BE2C (cell line): ENCODE results near the gene REPIN1.

Experiments
- DNase-seq: peaks from one replicate; pipeline ENCODE4 v3.0.0-alpha.2; 2020
- H3K27me3 ChIP-seq: fragments of 250-450 bp; sonication (Bioruptor Pico); 2 replicates; pipeline ENCODE4 v1.5.1; 2020; ENCODE audit warnings: mild to moderate bottlenecking
- H3K36me3 ChIP-seq: fragments of 250-450 bp; sonication (Bioruptor Pico); 2 replicates; pipeline ENCODE4 v1.5.1; 2020; ENCODE audit warnings: mild to moderate bottlenecking
- H3K4me1 ChIP-seq: fragments of 250-450 bp; sonication (Bioruptor Pico); 2 replicates; pipeline ENCODE4 v1.5.1; 2020
- H3K4me3 ChIP-seq: 2 replicates; pipeline ENCODE4 v1.5.1; 2011; ENCODE audit warnings: low read depth, low read length
- H3K9me3 ChIP-seq: fragments of 250-450 bp; sonication (Bioruptor Pico); 2 replicates; pipeline ENCODE4 v1.5.1; 2020
- TF ChIP-seq, protein P1 (sequence below): IDR thresholded peaks from 2 replicates; pipeline ENCODE4 v1.5.1; 2012; ENCODE audit warnings: mild to moderate bottlenecking, low read depth, low read length

The REPIN1 gene

DNA sequence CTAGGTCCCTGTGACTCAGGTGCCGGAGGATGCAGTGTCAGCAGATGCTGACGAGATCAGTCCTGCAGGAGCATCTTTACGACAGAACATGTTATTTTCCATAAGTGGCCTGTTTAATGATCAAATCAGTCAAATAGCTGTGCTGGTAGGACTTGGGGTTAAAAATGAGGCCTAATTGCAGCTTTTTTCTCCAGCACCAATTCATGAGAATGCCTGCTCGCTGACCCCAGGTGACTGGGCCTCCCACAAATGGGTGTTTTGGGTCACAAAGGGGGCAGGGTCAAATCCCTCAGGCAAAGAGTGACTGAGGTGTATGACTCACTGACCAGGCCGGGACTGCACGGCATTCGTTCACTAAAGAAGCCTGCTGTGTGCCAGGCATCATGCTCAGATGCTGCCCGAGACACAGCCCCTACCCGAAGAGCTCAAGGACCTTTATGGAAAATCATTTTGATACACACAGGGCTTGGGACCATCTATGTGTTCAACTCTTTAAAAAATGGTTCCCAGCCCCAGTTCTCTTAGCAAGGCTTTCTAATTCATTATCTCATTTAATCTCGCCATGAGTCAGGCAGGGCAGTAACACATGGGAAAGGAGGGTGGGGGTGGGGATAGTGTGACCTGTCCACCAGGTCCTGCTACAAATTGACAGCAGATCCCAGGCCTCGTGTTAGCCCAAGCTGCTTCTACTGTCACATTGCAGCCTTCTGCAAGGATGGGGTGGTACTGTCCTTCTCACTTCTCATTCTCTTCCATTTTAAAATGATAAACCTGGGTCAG is 31.6 kb downstream of the REPIN1 start:
- no peaks in the 10 kb centered on the region for H3K27me3 ChIP-seq
- H3K9me3 ChIP-seq = no peaks in the 10 kb centered on the region
- peaks cover 27% of the 10 kb centered on the region for H3K4me1 ChIP-seq
- no peak for DNase-seq
- H3K36me3 ChIP-seq = peaks cover 13% of the 10 kb centered on the region
- TF ChIP-seq, protein P1, sequence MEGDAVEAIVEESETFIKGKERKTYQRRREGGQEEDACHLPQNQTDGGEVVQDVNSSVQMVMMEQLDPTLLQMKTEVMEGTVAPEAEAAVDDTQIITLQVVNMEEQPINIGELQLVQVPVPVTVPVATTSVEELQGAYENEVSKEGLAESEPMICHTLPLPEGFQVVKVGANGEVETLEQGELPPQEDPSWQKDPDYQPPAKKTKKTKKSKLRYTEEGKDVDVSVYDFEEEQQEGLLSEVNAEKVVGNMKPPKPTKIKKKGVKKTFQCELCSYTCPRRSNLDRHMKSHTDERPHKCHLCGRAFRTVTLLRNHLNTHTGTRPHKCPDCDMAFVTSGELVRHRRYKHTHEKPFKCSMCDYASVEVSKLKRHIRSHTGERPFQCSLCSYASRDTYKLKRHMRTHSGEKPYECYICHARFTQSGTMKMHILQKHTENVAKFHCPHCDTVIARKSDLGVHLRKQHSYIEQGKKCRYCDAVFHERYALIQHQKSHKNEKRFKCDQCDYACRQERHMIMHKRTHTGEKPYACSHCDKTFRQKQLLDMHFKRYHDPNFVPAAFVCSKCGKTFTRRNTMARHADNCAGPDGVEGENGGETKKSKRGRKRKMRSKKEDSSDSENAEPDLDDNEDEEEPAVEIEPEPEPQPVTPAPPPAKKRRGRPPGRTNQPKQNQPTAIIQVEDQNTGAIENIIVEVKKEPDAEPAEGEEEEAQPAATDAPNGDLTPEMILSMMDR = no peak
- H3K4me3 ChIP-seq = no peak overlapping the region

DNA sequence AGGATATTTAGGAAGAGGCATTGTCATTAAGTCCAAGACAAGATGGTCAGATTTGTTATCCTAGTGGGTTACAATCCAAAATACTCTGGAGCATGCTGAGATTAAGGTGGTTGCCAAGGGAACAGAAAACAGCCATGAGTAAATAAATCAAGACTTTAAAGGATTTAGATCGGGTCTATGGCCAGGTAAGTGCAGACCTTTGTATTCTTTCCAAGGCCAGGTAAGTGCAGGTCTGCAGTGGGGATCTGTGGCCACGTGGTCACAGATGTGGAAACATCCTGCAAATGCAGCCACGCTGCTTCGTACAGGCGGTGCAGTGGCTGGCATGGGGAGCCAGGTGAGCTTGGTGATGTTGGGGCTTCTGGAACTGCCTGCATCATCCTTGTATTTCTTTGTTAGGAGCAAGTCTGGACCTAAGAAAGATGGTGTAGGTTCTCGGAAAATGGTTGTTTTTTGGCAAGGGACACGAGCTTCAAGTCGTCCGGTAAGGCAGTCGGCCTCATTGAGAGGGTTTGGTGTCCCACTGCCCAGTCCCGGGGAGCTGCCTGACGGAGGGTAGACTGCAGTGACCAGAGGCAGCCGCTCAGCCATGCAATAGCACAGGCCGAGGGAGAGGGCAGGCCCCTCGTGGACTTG is 32.3 kb downstream of the REPIN1 start:
- peaks cover 27% of the 10 kb centered on the region for H3K4me1 ChIP-seq
- no peaks in the 10 kb centered on the region for H3K27me3 ChIP-seq
- no peak overlapping the region for H3K4me3 ChIP-seq
- no peaks in the 10 kb centered on the region for H3K9me3 ChIP-seq
- TF ChIP-seq, protein P1 = no peak
- DNase-seq = no peak
- peaks cover 13% of the 10 kb centered on the region for H3K36me3 ChIP-seq

DNA sequence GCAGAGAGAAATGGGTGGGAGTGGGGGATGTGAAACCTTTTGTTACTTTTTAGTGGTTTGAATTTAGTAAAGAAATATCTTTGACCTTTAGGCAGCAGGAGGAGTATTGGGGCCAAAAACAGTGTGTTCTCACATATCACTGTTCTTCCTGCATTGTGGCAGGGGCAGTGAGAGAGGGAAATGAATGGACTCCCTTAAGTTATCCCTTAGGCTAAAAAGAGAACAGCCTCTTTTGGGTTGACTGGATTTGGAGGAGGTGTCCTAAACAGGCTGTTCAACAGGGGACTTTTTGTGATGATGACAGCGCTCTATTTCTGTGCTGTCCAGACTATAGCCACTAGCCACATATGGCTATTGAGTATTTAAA is 32.8 kb downstream of the REPIN1 start:
- Histone ChIP-seq H3K4me3 (no peak overlapping the region), H3K9me3 (no peaks in the 10 kb centered on the region), H3K36me3 (peaks cover 13% of the 10 kb centered on the region), H3K4me1 (peaks cover 27% of the 10 kb centered on the region), H3K27me3 (no peaks in the 10 kb centered on the region)
- DNase-seq = no peak
- TF ChIP-seq, protein P1 = no peak

DNA sequence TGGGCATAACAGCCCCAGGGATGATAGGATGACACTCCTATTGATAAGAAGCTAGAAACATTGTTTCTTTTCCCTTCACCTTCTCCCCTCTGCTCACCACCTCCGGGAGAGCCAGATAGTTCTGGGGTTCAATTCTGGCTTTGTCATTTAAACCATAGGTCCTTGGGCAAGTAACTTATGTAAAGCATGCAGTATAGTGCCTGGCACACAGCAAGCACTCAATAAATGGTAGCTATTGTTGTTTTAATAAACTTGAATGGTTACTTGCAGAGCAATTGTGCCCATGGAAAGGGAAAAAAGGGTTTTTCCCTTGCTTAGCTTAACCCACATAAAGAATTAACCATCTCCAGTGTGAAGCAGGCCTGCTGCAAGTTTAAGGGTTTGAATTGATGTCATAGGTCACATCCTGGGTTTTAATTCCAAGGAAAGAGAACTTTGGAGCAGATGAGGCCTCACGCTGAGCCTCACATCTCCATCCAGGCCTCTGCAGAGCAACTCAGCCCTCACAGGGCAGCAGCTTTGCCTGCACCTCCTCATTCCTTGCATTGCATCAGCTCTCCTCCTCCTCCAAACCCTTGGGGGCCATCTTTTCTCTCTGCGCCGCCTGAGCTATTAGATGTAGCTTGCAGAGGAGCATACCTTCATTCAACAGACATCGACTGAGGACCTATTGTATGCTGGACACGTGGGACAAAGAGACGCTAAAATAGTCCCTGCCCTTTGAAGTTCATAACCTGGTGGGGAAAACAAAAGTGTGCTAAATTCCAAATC is 33.4 kb downstream of the REPIN1 start:
- no peak overlapping the region for H3K4me3 ChIP-seq
- peaks cover 27% of the 10 kb centered on the region for H3K4me1 ChIP-seq
- no peaks in the 10 kb centered on the region for H3K27me3 ChIP-seq
- DNase-seq = no peak
- H3K36me3 ChIP-seq = peaks cover 9% of the 10 kb centered on the region
- no peaks in the 10 kb centered on the region for H3K9me3 ChIP-seq
- TF ChIP-seq, protein P1 = no peak

DNA sequence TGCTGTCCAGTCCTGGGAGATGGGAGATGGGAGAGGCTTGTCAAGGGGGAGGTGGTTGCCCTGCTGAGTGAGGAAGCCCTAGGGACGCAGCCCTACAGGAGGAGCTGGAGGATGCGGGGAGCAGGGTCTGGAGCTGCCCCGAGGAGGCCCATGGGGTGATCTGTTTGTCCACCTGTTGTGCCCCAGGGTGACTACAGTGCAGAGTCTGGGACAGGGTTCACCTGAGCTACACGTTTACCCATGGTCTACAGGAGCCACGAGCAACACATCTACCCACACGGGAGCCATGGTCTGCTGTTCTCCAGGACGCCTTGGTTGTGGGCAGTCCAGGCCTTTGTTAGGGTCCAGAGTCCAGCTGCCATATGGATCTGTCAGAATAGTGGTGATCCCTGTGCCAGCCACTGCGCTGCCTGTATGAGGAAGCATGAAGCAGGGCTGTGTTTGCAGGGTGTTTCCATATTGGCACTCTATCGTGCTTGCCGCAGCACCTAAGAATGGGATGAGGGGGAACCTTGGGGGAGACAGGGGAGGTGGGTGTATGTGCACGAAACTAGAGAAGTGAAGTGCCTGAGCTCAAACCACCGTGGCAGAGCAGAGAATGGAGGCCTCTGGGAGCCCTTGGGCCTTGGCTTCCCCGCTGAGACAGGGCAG is 34.2 kb downstream of the REPIN1 start:
- Histone ChIP-seq H3K9me3 (no peaks in the 10 kb centered on the region), H3K36me3 (peaks cover 7% of the 10 kb centered on the region), H3K27me3 (no peaks in the 10 kb centered on the region), H3K4me1 (peaks cover 27% of the 10 kb centered on the region), H3K4me3 (no peak overlapping the region)
- DNase-seq = no peak
- TF ChIP-seq, protein P1 = no peak
